Body of pancreas (tissue), 4 donors: ENCODE data around the gene CT47B1. TPM values are rescaled to one million over a fixed set of nuclear protein-coding genes. Genes with fewer than 3 reads are reported as not detected.

ENCODE experiments used
- ATAC-seq: fragments of 150-250 bp; one replicate; pipeline ENCODE4 v1.9.1; 2016
- DNase-seq, 4 donors: peaks; one replicate each; pipeline ENCODE4 v3.0.0-alpha.2; 2019
- H3K27ac ChIP-seq, 4 donors: fragments of 200-600 bp; sonication (generic); 1 replicate in 3 of 4; 2 replicates in 1 of 4; pipeline versions ENCODE4 v1.5.1 to v1.6.1; 2016 to 2019; ENCODE audit warnings: mild to moderate bottlenecking in 1 of 4, mixed read lengths in 1 of 4, moderate library complexity in 1 of 4
- H3K27me3 ChIP-seq, 2 donors: fragments of 200-600 bp; sonication (generic); one replicate each; pipeline ENCODE4 v1.6.0; 2016; ENCODE audit warnings: mild to moderate bottlenecking in 1 of 2
- H3K36me3 ChIP-seq, 2 donors: fragments of 200-600 bp; sonication (generic); replicated peaks in 1 of 2; 2 replicates each; pipeline ENCODE4 v1.5.1; 2016; ENCODE audit warnings: low read depth in 2 of 2; ENCODE audit not compliant: insufficient read depth in 1 of 2
- H3K4me1 ChIP-seq: fragments of 200-600 bp; sonication (generic); one replicate; pipeline ENCODE4 v1.6.0; 2016
- H3K4me3 ChIP-seq, 2 donors: fragments of 200-600 bp; sonication (generic); 1 replicate in 1 of 2; 2 replicates in 1 of 2; pipeline ENCODE4 v1.5.1; 2016 to 2019
- H3K9me3 ChIP-seq, 3 donors: fragments of 200-600 bp; sonication (generic); 1 replicate in 2 of 3; 2 replicates in 1 of 3; pipeline ENCODE4 v1.5.1; 2016
- POLR2A ChIP-seq, 3 donors: fragments of 450-650 bp; IDR thresholded peaks; one replicate each; pipeline ENCODE4 v1.6.1; 2016; ENCODE audit warnings: antibody characterized with exemption in 3 of 3, mild to moderate bottlenecking in 2 of 3
- WGBS, 2 donors: methylation state at CpG; one replicate each; pipeline ENCODE4 v1.1.5; 2017; 5-methylcytosine and 5-hydroxymethylcytosine counted together
- intact Hi-C: fragments of 100-400 bp; cut with DNase I; formaldehyde crosslinking; loops from one replicate; pipeline ENCODE4 v1.15.1; 2023
- small RNA-seq: library from RNA; depleted of rRNA; stranded (forward); fragments of <200 nt; gene quantifications from one replicate; pipeline ENCODE3, GENCODE V24; 2016
- total RNA-seq, 2 donors: library from RNA; depleted of rRNA; stranded (reverse); fragments of >200 nt; gene quantifications; one replicate each; pipeline ENCODE4 v1.1.0, GENCODE V29; 2016
- TF ChIP-seq, protein P1 (sequence below), 7 experiments: fragments of 450-650 bp in 4 of 7; fragments of 200-600 bp in 3 of 7; sonication (generic) in 3 of 7; IDR thresholded peaks; one replicate each; pipeline ENCODE4 v1.5.1; 2016 to 2019; ENCODE audit warnings: antibody characterized with exemption in 7 of 7

The CT47B1 gene
- total RNA-seq, 2 donors from 2014 or later: not detected

DNA sequence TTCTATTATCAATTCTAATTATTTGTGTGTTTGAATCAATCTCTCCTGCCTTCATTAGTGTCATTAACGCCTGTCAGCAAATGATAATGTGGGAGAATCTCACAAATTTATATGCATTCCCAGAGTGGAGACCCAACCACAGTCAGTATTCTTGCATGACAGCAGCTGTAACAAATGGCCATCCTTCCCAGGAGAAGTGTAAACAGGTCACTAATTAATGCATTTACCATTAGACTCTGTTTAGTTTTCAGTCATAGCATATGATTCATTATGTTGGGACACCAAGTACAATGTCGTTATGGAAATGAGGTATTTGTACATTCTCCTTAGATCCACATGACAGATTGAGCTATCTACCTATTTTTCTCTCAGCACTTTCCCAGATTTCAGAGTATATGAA is 50.5 kb downstream of the CT47B1 start:
- H3K27me3 ChIP-seq: no peaks in the 10 kb centered on the region
- H3K36me3 ChIP-seq: no peaks in the 10 kb centered on the region
- TF ChIP-seq, protein P1, sequence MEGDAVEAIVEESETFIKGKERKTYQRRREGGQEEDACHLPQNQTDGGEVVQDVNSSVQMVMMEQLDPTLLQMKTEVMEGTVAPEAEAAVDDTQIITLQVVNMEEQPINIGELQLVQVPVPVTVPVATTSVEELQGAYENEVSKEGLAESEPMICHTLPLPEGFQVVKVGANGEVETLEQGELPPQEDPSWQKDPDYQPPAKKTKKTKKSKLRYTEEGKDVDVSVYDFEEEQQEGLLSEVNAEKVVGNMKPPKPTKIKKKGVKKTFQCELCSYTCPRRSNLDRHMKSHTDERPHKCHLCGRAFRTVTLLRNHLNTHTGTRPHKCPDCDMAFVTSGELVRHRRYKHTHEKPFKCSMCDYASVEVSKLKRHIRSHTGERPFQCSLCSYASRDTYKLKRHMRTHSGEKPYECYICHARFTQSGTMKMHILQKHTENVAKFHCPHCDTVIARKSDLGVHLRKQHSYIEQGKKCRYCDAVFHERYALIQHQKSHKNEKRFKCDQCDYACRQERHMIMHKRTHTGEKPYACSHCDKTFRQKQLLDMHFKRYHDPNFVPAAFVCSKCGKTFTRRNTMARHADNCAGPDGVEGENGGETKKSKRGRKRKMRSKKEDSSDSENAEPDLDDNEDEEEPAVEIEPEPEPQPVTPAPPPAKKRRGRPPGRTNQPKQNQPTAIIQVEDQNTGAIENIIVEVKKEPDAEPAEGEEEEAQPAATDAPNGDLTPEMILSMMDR (IDR thresholded peaks at IDR 0.05): no peak
- no peak for TF ChIP-seq POLR2A (IDR thresholded peaks at IDR 0.05)
- H3K27ac ChIP-seq: no peak overlapping the region
- ATAC-seq (no peak), DNase-seq (no peak)
- H3K4me1 ChIP-seq: no peaks in the 10 kb centered on the region
- 13 to 14% methylated on average over 2 of the region's 2 CpGs for WGBS, 2 donors
- H3K9me3 ChIP-seq: no peaks in the 10 kb centered on the region
- intact Hi-C loops: no loop called here
- H3K4me3 ChIP-seq: no peak overlapping the region

DNA sequence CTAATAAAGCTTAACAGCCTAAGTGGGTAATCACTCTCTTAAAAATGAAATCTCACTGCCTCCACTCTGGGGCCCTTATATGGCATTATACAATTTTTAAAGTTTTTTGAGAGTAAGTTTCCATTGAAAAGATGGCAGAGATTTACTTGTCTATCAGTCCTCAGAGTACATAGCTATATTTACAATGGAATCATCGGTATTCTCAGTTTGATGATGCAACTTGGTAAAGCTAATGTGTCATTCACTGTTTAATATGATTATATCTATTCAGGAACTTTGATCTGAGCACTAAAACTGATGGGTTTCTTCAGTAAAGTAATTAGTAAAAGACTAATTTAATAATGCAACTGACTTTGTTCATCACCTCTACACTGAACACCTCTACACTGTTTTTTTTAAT is 51.6 kb downstream of the CT47B1 start:
- Histone ChIP-seq H3K4me1 (no peaks in the 10 kb centered on the region), H3K36me3 (no peaks in the 10 kb centered on the region), H3K9me3 (no peaks in the 10 kb centered on the region), H3K27ac (no peak overlapping the region), H3K27me3 (no peaks in the 10 kb centered on the region), H3K4me3 (no peak overlapping the region)
- ATAC-seq: no peak
- DNase-seq: no peak
- no peak for TF ChIP-seq POLR2A (IDR thresholded peaks at IDR 0.05)
- TF ChIP-seq, protein P1 (IDR thresholded peaks at IDR 0.05): no peak
- 67 to 73% methylated on average over 1 of the region's 1 CpG for WGBS, 2 donors
- intact Hi-C loops: no loop called here

DNA sequence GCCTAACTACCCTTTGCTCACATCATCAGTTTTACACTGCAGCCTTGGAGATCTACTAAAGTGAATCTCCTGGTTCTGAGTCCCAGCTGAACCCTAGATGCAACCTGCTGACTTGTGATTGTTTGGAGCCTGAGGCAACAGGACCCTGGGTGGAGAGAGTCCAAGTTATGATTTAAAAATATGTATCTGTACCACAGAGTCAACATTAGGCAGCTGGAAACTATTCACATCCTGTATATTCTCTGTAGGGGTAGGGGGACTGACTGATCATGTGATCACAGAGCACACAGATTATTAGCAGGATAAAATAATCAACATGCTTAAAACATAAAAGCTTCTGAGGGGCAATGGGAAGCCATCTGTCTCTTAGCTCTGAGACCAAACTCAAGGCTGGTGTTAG is 52.1 kb downstream of the CT47B1 start:
- DNase-seq (no peak), ATAC-seq (no peak)
- Histone ChIP-seq H3K36me3 (no peaks in the 10 kb centered on the region), H3K27ac (no peak overlapping the region), H3K9me3 (no peaks in the 10 kb centered on the region), H3K4me3 (no peak overlapping the region), H3K27me3 (no peaks in the 10 kb centered on the region), H3K4me1 (no peaks in the 10 kb centered on the region)
- intact Hi-C loops: no loop called here
- no peak for TF ChIP-seq POLR2A (IDR thresholded peaks at IDR 0.05)
- TF ChIP-seq, protein P1 (IDR thresholded peaks at IDR 0.05): no peak

Small RNA genes lying within 50 kb of the gene (small RNA-seq; reads per million reads assigned to genes)
- not detected for gene AC008162.1

Other genes starting within 250 kb of the CT47B1 start
- 10 to 100 TPM in 1 of 2 donors, 1 to 10 TPM in 1; 7.9 to 15.8 TPM for gene C1GALT1C1, start 245.8 kb downstream of the CT47B1 start, total RNA-seq
- not detected for gene CT47A11, start 61.3 kb upstream of the CT47B1 start, total RNA-seq
- gene CT47A10, start 66.2 kb upstream of the CT47B1 start, total RNA-seq: not detected
- not detected for gene CT47A9, start 71.0 kb upstream of the CT47B1 start, total RNA-seq
- gene CT47A8, start 75.9 kb upstream of the CT47B1 start, total RNA-seq: not detected
- gene CT47A7, start 80.7 kb upstream of the CT47B1 start, total RNA-seq: not detected
- not detected for gene CT47A6, start 85.6 kb upstream of the CT47B1 start, total RNA-seq
- not detected for gene CT47A5, start 90.5 kb upstream of the CT47B1 start, total RNA-seq
- not detected for gene CT47A4, start 95.3 kb upstream of the CT47B1 start, total RNA-seq
- not detected for gene CT47A3, start 100.2 kb upstream of the CT47B1 start, total RNA-seq
- gene CT47A2, start 105.1 kb upstream of the CT47B1 start, total RNA-seq: not detected
- not detected for gene CT47A1, start 109.9 kb upstream of the CT47B1 start, total RNA-seq
- gene GLUD2, start 171.7 kb upstream of the CT47B1 start, total RNA-seq: 1 to 10 TPM; 3.1 to 4.0 TPM